ENCODE measurements around the gene SMURF2.
A peak's percentile ranks its signal among the peaks of the same experiment; 100 is the strongest.

SMURF2 gene

GRCh38 chr17:64500862-64501765 is 161.0 kb downstream of the SMURF2 start:
- no peak for DNase-seq

DNA sequence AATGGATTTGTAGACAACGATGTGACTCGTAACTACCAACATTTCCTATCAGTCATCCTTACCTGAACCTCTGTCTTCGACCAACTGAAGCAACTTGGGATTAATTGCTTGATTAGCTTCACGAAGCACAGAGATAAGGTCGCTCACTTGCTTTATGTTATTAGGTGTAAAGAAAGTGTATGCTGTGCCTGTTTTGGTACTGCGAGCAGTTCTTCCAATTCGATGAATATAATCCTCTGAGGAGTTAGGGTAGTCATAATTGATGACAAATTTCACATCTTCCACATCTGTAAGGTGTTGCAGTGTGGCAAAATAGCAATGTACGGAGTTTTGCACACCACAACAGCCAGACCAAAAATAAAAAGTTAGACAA is 161.6 kb downstream of the SMURF2 start:
- no peak for DNase-seq

DNA sequence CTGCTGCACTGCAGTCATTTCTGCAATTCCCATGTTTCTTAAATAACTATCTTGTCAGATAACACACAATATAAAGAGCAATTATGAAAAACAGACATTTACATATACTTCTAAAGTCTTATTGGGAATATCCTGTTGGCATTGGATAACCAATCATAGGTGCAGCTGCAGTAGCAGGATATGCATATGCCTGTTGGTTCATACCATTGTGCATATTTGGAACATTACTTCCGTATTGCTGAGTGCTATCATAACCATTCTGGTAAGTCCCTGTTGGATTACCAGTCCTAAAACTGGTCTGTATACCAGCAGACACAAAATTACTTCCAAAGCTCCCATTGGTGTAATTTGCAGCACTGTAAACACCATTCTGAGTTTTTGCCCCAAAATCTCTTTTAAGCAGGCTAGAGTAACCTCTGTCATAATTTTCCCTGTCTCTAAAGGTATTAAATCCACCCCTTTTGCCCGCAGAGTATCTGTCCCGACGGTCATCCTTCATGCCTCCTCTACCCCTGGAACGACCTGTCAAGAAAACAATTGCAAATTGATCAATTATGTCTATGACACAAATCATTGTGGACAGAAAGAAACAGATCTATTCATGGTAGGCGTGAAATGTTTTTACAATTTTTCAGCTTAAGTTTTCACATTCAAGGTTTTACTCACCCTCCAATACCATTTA is 162.2 kb downstream of the SMURF2 start:
- no peak for DNase-seq

DNA sequence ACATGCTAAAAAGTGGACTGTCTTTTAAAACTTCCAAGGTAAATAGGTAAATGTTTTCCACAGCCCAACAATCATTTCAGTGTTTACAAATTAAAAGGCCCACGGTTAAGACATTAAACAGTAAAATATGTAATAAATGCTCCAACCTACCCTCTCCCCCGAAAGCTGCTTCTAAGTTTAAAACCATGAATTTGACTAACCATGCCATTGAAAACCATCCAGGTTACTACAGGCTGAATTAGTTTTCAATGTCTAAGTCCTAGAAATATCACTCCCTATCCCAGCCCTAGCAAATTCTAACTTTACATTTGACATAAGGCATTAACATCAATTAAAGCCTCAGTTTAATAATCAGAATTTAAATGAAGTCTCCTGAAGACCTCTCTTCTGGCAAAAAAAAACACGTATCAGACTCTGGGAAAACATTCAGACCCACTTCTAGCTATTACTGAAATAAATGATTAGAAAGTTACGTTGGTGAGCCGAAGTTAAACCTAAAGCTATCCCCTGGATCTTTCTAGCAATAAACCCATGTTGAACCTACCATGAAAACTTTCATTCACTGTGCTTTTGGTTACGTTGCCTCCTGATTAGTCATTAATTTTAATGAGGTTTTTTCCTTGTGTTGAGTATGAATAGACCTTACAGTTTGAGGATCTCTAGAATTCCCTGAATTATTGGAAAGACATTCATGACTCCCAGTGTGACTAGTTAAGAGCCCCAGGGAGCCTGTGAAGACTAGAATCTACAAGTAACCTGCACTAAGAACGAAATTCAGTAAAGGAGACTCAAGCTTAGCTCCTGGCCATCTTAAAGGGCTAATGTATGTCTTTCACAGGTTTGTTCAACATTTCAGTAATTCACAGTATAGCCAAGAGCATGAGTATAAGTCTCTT is 163.6 kb downstream of the SMURF2 start:
- no peak for DNase-seq

DNA sequence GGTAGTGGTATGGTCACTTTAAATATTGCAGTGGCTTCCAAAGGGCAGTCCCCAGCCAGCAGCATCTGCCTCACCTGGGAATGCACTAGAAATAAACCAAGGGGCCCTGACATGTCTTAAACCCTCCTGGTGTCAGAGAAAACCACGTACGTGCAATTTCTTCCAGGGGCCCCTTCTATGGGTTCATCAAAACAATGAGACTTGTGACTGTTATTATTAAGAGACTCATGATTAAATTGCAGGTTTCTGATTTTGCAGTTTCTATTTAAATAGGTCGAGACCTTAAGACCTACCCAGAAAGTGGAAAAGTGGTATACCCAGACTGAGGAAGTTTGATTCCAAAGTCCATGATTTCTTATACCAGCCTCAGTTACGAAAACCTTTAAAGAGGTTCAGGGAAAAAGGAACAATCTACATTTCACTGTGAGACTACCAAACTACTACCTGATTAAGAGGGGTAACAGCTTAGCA is 164.5 kb downstream of the SMURF2 start:
- no peak for DNase-seq

DNA sequence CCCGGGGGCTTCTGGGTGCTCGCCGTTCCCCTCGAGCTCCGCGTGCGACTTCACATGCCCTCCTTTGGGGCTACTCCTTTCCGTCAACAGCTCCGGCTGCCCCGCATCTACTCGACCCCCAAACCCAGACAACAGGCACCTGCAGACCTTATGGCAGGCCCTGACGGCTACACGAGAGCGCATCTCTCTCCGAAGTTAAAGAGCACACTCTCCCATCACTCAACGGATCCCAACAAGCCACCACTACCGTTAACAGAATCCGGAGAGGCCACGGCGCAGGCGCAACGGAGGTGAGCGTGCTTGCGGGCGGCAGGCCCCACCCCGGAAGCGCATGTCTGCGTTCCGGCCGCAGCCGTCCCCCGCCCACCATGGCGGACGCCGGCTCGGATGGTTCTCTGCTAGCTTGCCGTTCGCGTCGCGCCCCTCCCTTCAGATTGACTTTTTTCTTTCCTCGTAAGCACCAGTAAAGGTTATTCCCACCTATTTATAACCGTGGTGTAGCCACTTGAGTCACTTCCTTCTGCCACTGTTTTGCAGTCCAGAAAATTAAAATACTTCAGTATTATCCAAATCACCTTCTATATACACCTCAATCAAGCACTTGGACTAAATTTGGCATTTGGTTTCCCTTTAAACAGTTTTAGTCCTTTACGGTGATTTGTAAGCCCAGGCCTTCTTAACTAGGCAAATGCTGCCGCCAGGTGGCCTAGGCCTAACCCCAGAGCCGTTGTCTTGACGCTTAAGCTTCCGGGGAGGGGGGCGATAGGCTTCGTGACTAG is 165.1 kb downstream of the SMURF2 start, which contains the start of gene POLG2:
Gene POLG2, minus strand, starts transcription at position 269 of the 779 bp plus-strand sequence. Its CDS starts 86 bp downstream, at position 183.
- peak; percentile 90 for DNase-seq

- DNase-seq, result no peak
Measured at GRCh38 chr17:64496348-64496785, 165.7 kb downstream of the SMURF2 start.
